Ovary (tissue), 3 donors: ENCODE results near the gene LAMTOR4.

ENCODE experiments used
- CTCF ChIP-seq, 3 donors: fragments of 450-650 bp in 2 of 3; fragments of 200-600 bp in 1 of 3; IDR thresholded peaks; one replicate each; pipeline versions ENCODE4 v1.5.1 to v1.8.0; 2016 to 2022; ENCODE audit warnings: antibody characterized with exemption in 3 of 3, mild to moderate bottlenecking in 1 of 3
- EP300 ChIP-seq: sonication (generic); formaldehyde crosslinking; IDR thresholded peaks from one replicate; pipeline ENCODE4 v1.6.1; 2017; ENCODE audit warnings: antibody characterized with exemption
- POLR2A ChIP-seq: fragments of 450-650 bp; IDR thresholded peaks from one replicate; pipeline ENCODE4 v1.6.1; 2017; ENCODE audit warnings: antibody characterized with exemption, mild to moderate bottlenecking, moderate library complexity
- donor health status: DM: no; HTN: no; CAD: no.

GRCh38 chr7:100192969-100193368, 44.3 kb downstream of the LAMTOR4 start:
- TF ChIP-seq CTCF (IDR thresholded peaks at IDR 0.05) = no peak
- no peak for TF ChIP-seq EP300
- TF ChIP-seq POLR2A = no peak
